ENCODE results near the gene OGFOD3.
"Not testable (repeated sequence)": the region's sequence is repeated elsewhere in the genome, so short reads cannot be mapped to it uniquely, and the experiment has no call there.

Gene OGFOD3, protein sequence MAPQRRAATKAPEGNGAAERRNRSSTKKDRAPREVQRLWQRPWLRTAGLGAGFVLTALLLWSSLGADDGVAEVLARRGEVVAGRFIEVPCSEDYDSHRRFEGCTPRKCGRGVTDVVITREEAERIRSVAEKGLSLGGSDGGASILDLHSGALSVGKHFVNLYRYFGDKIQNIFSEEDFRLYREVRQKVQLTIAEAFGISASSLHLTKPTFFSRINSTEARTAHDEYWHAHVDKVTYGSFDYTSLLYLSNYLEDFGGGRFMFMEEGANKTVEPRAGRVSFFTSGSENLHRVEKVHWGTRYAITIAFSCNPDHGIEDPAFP

DNA sequence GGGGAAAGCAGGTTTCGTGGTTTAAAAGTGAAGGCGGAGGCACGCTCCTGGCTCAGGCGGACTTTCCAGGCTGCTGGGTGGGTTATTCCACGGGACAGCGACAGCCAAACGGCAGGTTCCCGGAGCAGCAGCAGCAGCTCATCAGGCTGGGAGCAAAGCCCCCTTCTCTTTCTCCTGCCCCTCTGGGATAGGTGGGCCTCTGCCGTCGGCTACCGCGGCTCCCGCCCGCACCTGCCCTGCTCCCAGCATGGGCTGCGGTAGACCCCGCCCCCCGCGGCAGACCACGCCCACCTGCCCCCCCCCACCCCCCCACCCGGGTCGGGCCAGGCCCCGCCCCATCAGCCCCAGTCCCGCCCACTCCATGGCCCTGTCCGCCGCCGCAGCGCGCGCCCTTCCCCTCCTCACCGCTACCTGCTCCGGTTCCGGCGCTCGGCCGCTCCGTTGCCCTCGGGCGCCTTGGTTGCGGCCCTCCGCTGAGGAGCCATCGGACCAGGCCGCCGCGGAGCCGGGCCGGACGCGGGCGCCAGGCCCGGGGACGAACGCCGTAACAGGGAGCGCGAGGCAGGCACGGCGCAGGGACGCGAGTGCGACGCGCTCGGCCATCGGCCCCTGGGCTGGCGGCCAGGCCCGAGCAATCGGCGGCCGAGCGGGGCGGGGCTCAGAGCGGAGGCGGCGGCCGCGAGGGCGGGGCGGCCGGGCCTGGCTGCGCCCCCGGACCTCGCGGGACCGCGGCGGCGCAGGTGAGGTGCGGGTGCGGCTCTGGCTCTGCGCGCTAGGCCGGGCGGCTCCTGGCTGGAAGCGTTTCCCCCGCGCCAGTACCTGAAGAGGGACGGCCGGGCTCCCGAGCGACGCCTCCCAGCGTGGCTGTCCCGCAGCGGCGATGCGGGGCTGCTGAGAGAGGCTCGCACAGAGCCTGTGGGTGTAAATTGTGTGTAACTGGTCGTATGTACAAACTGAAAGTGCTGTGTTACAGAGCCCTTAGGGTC, at the start of gene OGFOD3, which contains the start of gene HEXD:
OGFOD3 (minus strand) TSS at position 586 of the 986 bp plus-strand sequence; CDS start at position 485, 101 bp downstream.
HEXD (plus strand) TSS at position 347 of the 986 bp plus-strand sequence. CDS start 1,453 bp downstream, outside the sequence.
- DNase-seq = peak; percentile 79

DNA sequence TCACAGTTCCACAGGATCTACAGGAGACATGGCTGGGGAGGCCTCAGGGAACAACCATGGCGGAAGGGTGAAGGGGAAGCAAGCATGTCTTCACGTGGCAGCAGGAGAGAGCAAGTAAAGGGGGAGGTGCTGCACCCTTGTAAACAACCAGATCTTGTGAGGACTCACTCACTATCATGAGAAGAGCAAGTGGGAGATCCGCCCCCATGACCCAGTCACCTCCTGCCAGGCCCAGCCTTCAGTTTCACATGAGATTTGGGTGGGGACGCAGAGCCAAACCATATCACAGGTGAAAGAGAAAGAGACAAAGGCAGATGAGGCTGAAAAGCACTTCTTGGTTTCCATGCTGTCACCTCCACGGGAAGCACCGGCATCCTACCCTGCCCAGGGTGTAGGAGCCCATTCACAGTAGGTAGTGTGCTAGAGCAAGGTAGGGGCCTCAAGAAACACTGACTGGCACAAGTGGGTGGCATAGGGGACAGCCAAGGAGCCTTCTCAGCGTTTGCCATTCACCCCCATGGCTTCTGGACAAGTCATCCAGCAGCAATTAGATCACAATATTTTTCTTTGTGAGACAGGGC, 46.7 kb upstream of the OGFOD3 start:
- no peak for DNase-seq

DNA sequence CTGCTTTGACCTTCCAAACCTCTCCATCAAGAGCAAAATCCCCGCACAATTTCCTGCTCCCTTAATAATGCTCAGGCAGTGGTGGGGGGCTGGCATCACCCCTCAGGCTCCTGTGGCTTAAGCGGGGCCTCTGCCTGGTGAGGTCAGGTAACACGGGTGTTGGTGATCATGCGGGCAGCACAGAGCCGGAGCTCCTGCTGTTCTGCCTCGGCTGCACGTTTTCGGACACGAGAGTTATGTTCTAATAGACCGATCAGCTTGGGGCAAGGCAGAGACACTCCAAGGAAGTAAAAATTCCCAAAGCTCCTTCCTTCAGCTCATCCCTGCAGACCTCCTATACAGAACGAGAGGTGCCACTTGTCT, 46.2 kb upstream of the OGFOD3 start:
- no peak for DNase-seq

DNA sequence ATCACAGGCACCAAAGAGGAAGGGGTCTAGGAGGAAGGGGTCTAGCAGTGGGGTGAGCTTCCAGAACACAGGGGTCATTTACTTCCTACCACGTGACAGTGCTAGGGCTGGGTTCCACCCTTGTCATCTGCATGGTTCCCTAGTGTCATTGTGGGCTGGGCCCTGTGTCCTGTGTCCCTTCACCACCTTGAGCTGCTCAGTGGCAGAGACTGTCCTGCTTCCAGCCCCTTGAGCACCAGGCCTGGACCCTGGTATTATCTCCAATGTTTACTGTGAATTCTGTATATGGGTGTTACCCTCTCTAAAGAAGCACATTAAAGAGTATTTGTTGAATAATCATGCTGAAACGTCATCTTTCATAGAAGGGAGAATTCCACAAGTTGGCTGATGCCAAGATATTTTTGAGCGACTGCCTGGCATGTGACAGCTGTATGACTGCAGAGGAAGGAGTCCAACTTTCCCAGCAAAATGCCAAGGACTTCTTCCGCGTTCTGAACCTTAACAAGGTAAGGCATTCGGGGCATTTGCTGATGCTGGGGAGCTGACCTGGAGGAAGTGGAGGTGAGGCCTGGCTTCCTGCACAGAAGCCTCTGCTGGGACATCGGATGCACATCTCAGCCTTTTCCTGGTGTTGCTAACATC, 45.7 kb upstream of the OGFOD3 start:
- DNase-seq = no peak

DNA sequence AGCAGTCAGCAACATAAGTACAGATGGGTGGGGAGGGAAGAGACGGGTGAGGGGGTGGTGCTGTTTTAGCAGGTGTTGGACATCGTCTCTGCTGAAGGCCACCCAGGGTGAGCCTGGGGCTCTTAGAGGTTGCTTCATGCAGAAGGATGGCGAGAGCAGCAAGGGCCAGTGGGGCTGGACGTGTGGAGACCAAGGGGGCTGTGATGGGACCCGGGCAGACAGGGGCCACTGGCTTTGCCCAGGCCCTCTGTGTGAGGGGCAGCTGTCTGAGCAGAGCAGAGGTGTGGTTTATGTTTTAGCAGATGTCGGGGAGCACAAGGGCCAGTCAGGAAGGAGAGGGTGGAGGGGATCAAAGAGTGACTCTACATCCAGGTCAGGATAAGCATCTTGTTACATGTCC, 45.0 kb upstream of the OGFOD3 start:
- DNase-seq = no peak

DNA sequence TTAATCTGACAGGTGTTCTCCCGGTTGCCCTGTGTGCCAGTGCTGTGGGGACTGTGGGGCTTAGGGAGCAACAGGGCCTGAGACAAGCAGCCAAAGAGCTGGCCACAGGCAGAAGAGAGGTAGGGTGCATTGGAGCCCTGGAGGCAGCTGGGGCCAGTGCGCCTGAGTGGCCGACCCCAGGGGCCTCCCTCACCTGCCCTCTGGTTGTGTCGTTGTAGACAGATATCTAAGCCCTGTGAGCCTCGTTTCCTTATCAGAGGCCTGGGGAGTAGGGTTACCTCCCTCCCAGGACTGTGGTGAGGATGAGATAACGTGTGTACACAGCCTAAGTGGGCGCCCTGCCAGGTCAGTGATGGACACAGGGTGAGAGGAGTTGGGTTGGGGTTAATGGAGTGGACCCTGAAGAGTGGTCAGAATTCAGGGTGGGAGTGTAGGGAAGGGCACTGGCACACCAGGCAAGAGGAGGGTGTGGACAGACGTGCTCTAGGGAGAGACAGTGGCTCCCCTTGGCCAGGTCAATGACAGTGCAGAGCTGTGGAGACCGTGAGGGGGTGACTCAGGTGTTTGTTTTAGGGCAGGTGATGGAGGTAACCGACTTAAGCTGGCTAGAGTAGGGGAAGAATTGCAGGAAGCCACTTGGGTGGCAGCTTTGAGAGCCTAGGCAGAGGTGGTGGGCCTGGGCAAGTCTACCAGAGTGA, 43.6 kb upstream of the OGFOD3 start:
- no peak for DNase-seq

DNA sequence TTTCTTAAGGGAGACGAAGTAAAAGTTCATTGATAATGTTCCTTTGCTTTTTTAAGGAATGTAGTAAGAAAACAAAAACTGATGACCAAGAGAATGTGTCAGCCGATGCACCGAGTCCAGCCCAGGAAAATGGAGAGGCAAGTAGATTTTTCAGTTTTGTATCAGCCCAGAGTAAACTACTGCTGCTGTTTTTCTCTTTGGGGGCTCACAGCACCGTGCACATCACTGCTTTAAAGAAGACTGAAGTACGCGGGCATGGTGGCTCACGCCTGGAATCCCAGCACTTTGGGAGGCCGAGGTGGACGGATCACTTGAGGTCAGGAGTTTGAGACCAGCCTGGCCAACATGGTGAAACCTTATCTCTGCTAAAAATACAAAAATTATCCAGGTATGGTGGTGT, 41.5 kb upstream of the OGFOD3 start:
- not testable (repeated sequence) for DNase-seq

DNA sequence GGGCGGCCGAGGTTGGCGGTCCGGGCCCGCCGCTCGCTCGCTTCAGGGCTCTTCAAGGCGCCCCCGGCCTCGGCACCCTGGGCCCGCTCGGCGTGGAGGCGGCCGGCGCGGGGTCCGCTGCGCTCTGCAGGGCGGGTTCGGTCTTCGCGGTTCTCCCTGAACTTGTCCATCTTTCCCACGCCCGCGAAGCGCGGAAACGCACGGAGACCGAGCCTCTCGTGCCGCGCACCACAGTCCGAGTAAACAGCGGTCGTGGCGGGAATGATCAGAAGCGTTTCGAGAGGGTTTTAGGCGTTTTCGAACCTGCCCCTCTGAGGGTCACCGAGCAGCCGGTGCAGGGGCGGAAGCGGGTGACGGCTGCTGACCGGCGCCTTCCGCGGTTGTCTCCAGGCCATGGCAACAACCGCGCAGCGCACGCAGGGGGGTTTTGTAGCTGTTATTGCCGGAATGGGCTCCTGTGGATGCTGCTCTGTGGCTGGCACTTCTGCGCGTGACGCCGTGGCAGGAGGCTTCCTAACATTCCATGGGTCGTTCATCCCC, 40.6 kb upstream of the OGFOD3 start:
- DNase-seq = peak; percentile 14

DNA sequence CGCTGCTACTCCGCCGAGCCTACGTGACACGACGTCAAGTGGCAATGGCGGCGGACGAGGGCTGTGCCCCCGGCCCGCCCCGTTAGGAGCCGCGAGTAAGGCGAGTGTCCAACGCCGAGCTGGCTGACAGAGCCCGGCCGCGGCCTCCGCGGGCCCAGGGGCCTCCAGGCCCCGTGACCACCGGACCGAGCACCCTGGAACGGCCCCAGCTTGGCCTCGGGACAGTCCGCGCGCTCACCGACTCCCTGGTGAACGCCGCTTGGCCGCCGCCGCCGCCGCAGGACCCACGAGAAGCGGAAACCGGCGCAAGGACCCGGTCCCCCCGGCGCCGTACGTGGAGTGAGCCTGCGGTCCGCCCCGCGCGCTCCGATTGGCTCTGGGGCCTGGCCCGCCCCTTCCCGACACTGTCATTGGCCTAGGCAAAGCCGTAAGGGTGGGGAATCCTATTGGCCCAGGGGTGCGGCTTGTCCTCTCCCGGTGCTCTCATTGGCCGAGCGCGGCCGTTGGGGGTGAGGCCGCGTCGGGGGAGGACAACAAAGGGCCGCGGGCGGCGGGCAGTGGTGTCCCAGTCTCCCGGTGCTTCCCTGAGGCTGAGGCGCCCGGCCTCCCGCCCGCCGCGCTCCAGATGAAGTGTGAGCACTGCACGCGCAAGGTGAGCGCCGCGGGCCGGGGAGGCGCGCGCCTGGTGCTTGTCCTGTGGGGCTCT, 39.9 kb upstream of the OGFOD3 start, which contains the start of gene NARF:
NARF (plus strand) TSS at position 563 of the 706 bp plus-strand sequence; CDS start at position 626, 63 bp downstream.
- peak; percentile 93 for DNase-seq

DNA sequence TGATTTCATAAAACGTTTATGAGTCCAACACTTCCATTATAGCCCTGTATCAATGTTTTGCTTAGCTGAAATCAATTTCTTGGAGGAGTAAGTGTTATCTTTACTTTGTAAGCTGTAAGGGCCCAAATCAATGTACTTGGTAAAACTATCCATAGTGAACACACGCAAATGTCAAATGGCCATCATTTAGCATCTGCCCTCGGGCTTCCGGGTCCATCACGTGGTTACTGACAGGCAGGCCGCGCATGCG, 39.5 kb upstream of the OGFOD3 start:
- DNase-seq = no peak

DNA sequence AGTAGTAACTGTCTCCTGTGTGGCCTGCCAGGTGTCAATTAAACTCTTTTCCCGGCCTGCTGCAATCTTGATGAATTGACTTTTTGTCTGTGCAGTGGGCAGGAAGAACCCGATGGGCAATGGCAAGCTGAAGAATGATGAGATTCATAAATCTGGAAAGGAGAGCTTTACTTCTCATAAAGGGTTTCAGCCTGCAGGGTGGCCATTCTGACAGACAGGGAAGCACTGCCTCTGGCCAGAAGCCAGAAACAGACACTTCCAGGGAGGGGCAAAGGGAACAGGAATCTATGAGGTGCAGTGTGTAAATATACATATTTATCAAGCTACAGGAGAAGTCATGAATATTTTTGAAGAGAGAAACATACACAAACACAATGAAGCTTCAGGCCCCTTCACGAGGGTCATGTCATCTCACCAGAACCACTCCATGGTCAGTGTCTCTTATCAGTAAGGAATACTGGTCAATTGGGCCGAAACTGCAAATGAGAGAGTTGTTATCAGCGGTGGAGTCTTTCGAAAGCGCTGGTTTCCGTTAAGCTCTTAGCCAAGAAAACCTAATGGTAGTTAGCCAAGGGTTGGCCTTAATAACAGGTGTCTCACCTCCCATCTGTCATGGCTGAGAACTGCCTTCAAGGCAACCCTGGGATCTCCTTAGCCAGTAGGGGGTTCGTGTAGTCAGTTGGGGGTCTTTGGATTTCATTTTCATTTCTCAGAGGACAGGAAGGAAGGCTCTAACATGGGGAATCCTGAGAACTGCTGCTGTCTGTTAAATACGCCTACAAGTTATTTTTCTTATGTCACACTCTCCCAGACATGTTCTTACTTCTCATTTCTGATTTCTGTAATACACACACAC, 38.9 kb upstream of the OGFOD3 start:
- DNase-seq = no peak

DNA sequence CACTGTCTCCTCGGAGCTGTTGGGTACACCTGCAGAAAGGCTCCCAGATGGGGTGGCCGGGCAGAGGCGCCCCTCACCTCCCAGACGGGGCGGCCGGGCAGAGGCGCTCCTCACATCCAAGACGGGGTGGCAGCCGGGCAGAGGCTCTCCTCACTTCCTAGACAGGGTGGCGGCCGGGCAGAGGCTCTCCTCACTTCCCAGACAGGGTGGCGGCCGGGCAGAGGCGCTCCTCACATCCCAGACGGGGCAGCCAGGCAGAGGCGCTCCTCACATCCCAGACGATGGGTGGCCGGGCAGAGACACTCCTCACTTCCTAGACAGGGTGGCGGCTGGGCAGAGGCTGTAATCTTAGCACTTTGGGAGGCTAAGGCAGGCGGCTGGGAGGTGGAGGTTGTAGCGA, 35.3 kb upstream of the OGFOD3 start:
- DNase-seq = not testable (repeated sequence)

DNA sequence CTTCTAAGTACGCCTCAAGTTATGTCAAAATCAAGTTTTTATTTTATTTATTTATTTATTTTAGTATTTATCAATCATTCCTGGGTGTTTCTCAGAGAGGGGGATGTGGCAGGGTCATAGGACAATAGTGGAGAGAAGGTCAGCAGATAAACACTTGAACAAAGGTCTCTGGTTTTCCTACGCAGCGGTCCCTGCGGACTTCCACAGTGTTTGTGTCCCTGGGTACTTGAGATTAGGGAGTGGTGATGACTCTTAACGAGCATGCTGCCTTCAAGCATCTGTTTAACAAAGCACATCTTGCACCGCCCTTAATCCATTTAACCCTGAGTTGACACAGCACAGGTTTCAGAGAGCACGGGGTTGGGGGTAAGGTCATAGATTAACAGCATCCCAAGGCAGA, 34.8 kb upstream of the OGFOD3 start:
- DNase-seq = not testable (repeated sequence)

DNA sequence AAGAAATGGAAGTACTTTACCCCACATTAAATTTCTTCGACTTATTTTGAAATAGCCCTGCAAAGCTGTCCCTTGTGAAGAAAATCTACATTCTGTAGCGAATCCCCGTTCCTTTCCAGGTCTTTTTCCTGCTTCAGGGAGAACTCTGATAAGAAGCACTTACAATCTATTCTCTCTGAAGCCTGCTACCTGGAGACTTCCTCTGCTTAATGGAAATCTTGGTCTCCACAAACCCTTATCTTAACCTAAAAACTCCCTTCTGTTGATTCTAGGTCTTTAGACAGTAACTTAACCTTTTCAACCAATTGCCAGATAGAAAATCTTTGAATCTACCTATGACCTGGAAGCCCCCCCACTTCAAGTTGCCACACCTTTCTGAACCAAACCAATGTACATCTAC, 33.8 kb upstream of the OGFOD3 start:
- DNase-seq = no peak

DNA sequence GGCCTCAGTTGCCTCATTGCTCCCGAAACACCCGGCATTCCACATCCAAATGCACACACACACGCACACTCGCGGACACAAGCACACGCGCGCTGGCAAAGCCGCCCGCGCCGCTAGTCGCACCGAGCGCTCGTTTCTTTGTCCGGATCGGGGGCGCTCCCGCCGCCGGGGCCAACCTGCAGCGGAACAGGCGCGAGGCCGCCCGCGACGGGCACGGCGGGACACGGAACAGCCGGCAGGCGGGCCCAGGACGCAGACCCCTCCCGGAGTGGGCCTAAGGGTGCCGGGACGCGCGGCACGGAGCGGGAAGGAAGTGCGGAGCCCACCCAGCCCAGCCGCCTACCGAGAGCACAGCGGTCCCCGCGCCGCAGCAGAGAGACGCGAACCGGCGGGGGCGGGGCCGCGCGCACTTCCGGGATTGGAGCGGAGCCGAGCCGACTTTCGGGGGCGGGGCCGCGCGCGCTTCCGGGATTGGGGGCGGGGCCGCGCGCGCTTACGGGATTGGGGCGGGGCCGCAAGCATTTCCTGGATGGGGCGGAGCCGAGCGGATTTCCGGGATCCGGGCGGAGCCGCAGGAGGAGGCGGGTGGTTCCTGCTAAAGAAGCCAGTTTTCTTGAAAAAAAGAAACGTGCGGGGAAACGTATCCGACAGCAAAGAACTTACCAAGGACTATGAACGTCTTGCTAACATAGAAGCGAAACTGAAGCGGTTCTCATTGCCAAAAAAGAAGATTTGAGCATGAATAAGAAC, 32.1 kb upstream of the OGFOD3 start, which contains the start of gene CYBC1:
CYBC1 (minus strand) TSS at position 396 of the 750 bp plus-strand sequence. CDS start 1,498 bp downstream, outside the sequence.
- DNase-seq = peak; percentile 94

DNA sequence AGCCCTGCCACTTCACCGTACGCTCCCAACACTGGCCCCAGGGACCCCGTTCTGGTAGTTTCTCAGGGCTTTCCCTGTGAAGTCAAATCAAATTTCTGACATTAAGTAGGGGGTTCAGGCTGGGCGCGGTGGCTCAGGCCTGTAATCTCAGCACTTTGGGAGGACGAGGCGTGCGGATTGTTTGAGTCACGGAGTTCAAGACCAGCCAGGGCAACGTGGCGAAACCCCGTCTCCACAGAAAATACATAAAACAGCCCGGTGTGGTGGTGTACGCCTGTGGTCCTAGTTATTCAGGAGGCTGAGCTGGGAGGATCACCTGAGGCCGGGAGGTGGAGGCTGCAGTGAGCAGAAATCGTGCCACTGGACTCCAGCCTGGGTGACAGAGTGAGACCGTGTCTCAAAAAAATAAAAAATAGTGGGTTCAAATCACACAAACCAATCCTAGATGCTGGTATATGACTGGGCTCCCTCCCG, 31.5 kb upstream of the OGFOD3 start:
- DNase-seq = peak; percentile 37

DNA sequence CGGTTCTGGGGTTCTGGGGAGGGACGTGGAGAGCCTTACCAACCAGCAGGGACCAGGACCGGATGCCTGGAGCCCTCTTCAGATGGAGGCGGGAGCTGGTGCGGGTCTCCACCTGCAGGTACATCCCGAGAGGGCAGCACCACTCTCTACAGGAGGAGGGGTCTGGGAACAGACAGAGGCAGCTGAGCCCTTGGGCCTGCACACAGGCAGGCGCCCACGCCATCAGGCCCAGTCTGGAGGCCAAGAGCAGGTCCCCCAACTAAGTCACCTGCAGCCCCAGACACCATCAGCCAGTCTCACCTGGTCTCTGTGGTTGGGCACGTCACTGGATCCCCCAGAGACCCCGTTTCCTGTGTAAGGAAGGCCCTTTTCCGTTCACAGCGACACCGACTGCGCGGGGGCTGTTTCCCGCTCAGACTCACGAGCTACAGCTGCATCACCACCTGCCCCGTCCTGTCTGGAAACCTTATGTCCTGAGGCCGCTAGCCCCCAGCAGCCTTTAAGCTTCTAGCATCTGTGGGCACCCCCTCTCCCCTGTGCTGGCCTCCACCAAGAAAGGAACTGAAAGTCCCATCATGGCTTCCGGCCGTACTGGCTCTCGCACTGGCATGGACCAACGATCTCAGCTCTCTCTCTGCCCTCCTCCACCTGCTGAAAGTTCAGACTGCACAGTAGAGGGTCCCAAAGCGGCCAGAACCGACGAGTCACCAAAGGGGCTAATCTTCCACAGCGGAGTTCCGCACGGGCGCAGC, 30.9 kb upstream of the OGFOD3 start:
- peak; percentile 58 for DNase-seq

DNA sequence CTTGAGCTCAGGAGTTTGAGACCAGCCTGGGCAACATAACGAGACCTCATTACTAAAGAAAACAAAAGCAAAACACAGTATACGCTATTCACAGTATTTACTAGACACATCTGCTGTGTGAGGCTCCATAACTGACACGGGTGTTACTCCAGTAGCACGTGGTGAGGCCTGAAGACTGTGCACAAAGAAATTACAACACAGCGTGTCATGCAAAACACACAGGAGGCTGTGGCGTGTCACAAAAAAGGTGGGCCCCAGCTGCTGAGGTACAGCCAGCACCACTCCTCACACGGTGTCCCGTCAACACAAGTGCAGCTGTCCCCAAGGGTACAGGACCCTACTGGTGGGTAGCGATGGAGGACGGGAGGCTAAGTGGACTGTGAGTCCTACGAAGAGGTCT, 29.5 kb upstream of the OGFOD3 start:
- DNase-seq = no peak

DNA sequence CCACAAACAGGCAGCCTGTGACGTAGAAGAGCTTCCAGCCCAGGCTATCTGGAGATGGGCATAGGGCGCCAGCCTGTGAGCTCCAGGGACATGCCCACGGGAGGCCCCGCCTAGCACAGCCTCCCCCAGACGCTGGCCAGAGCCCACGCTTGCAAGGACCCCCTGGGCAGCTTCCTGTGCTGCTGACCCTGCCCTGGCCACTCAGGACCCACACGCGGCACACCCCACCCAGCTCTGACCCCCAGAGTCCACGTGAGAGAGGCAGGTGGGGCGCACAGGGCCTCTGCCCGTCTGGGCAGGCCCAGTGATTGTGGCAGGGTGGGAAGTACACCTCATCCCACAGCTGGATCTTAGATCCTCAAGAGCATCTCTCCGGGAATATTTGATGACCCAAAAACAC, 28.3 kb upstream of the OGFOD3 start:
- DNase-seq = no peak
